OCI-LY1 (cell line): Measurements from ENCODE around the gene ZNF503.

Experiments
- H2AFZ ChIP-seq: fragments of 200-600 bp; sonication (generic), shearing (Covaris generic); 2 replicates; pipeline ENCODE4 v1.6.0; 2014; ENCODE audit warnings: antibody characterized with exemption, mild to moderate bottlenecking, low read length
- H3F3A ChIP-seq: fragments of 200-600 bp; sonication (generic), shearing (Covaris generic); 2 replicates; pipeline ENCODE4 v1.6.0; 2014; ENCODE audit warnings: mild to moderate bottlenecking, antibody characterized with exemption, low read length, moderate library complexity; ENCODE audit not compliant: insufficient read depth
- H3K27ac ChIP-seq: fragments of 200-600 bp; sonication (generic); 2 replicates; pipeline ENCODE4 v1.5.1; 2014; ENCODE audit warnings: low read length, mixed run types, mild to moderate bottlenecking, low read depth; ENCODE audit not compliant: poor library complexity, severe bottlenecking
- H3K27me3 ChIP-seq: fragments of 200-600 bp; sonication (generic); 2 replicates; pipeline ENCODE4 v1.6.0; 2014; ENCODE audit warnings: antibody characterized with exemption, mild to moderate bottlenecking, low read length, moderate library complexity; ENCODE audit not compliant: insufficient read depth
- H3K36me3 ChIP-seq: fragments of 200-600 bp; sonication (generic); 2 replicates; pipeline ENCODE4 v1.6.1; 2014; ENCODE audit warnings: mild to moderate bottlenecking, antibody characterized with exemption, low read length, moderate library complexity, mixed read lengths; ENCODE audit not compliant: insufficient read depth
- H3K4me1 ChIP-seq: fragments of 200-600 bp; sonication (generic); 2 replicates; pipeline ENCODE4 v1.5.1; 2014; ENCODE audit warnings: mild to moderate bottlenecking, low read length, moderate library complexity; ENCODE audit not compliant: insufficient read depth, severe bottlenecking
- H3K4me2 ChIP-seq: fragments of 200-600 bp; sonication (generic), shearing (Covaris generic); 2 replicates; pipeline ENCODE4 v1.6.1; 2014; ENCODE audit warnings: low read length
- H3K4me3 ChIP-seq: fragments of 200-600 bp; sonication (generic); 2 replicates; pipeline ENCODE4 v1.5.1; 2014; ENCODE audit warnings: low read length, low read depth, mild to moderate bottlenecking, mixed read lengths; ENCODE audit not compliant: poor library complexity, severe bottlenecking
- H3K79me2 ChIP-seq: fragments of 200-600 bp; shearing (Covaris generic); 2 replicates; pipeline ENCODE4 v1.6.1; 2016; ENCODE audit warnings: mixed run types, low read length, mixed read lengths; ENCODE audit not compliant: insufficient read depth
- H3K9ac ChIP-seq: fragments of 200-600 bp; sonication (generic), shearing (Covaris generic); 2 replicates; pipeline ENCODE4 v1.6.1; 2014; ENCODE audit warnings: mild to moderate bottlenecking, low read length, mixed read lengths
- H3K9me2 ChIP-seq: fragments of 200-600 bp; sonication (generic), shearing (Covaris generic); 2 replicates; pipeline ENCODE4 v1.6.1; 2014; ENCODE audit warnings: low read depth, mild to moderate bottlenecking, low read length, mixed read lengths
- H3K9me3 ChIP-seq: fragments of 200-600 bp; shearing (Covaris generic); 2 replicates; pipeline ENCODE4 v1.6.1; 2014; ENCODE audit warnings: low read length, mixed read lengths
- H4K20me1 ChIP-seq: fragments of 200-600 bp; sonication (generic), shearing (Covaris generic); 2 replicates; pipeline ENCODE4 v1.6.0; 2016; ENCODE audit warnings: mild to moderate bottlenecking, low read length; ENCODE audit not compliant: insufficient read depth
- EZH2 ChIP-seq: fragments of 200-600 bp; sonication (generic), shearing (Covaris generic); IDR thresholded peaks from 2 replicates; pipeline ENCODE4 v1.8.0; 2017; ENCODE audit warnings: borderline replicate concordance, mixed run types, mild to moderate bottlenecking, antibody characterized with exemption, low read length, moderate library complexity, mixed read lengths
- TF ChIP-seq, protein P1 (sequence below): fragments of 200-600 bp; sonication (generic), shearing (Covaris generic); IDR thresholded peaks from 2 replicates; pipeline ENCODE4 v1.5.1; 2017; ENCODE audit warnings: mild to moderate bottlenecking, antibody characterized with exemption, low read length, moderate library complexity, mixed read lengths

ZNF503 gene

DNA sequence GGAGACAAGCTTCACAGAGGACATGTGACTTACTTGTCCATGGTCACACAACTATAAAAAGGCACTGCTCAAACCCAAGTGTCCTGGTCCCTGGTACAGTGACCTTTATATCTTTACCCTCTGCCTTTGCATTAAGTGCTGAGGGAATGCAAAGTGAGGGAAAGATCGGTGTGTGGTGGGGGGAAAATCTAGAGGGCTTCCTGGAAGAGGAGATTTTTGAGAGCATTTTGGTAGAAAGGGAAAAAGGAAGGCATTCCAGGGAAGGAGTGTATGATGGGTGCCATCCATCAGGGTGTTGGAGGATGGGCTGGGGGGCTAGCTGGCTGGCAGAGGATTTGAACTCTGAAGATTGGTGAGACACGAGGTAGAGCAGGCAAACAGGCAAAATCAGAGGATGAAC is 9.3 kb downstream of the ZNF503 start:
- no peak overlapping the region for H3K4me2 ChIP-seq
- H4K20me1 ChIP-seq, result no peaks in the 10 kb centered on the region
- no peaks in the 10 kb centered on the region for H3F3A ChIP-seq
- no peaks in the 10 kb centered on the region for H3K36me3 ChIP-seq
- no peaks in the 10 kb centered on the region for H3K79me2 ChIP-seq
- H2AFZ ChIP-seq, result no peak overlapping the region
- no peak for TF ChIP-seq EZH2
- TF ChIP-seq, protein P1, sequence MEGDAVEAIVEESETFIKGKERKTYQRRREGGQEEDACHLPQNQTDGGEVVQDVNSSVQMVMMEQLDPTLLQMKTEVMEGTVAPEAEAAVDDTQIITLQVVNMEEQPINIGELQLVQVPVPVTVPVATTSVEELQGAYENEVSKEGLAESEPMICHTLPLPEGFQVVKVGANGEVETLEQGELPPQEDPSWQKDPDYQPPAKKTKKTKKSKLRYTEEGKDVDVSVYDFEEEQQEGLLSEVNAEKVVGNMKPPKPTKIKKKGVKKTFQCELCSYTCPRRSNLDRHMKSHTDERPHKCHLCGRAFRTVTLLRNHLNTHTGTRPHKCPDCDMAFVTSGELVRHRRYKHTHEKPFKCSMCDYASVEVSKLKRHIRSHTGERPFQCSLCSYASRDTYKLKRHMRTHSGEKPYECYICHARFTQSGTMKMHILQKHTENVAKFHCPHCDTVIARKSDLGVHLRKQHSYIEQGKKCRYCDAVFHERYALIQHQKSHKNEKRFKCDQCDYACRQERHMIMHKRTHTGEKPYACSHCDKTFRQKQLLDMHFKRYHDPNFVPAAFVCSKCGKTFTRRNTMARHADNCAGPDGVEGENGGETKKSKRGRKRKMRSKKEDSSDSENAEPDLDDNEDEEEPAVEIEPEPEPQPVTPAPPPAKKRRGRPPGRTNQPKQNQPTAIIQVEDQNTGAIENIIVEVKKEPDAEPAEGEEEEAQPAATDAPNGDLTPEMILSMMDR, result no peak
- no peak overlapping the region for H3K9ac ChIP-seq
- H3K27ac ChIP-seq, result no peak overlapping the region
- no peaks in the 10 kb centered on the region for H3K27me3 ChIP-seq
- H3K4me3 ChIP-seq, result no peak overlapping the region
- H3K4me1 ChIP-seq, result no peaks in the 10 kb centered on the region
- H3K9me2 ChIP-seq, result no peaks in the 10 kb centered on the region
- H3K9me3 ChIP-seq, result no peaks in the 10 kb centered on the region

DNA sequence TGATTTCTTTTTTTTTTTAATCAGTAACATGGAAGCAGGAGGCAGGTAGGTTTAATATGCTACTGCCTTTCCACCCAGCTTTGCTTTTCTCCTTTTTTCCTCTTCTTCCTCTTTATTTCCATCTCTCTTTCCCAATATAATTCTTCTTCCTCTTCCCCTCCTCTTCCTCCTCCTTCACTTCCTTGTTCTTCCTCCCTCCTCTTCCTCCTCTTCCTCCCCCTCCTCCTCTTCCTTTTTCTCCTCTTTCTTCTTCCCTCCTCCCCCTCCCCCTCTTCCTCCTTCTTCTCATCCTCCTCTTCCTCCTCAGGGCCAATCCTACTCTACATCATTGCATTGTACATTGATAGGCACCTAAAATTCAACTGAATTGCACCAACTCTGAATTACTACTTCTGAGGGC is 11.4 kb downstream of the ZNF503 start:
- Histone ChIP-seq H3K4me2 (no peak overlapping the region), H3K9ac (no peak overlapping the region), H3K9me3 (no peaks in the 10 kb centered on the region), H3K4me3 (no peak overlapping the region), H2AFZ (no peak overlapping the region), H3K4me1 (no peaks in the 10 kb centered on the region), H3K27ac (no peak overlapping the region), H4K20me1 (no peaks in the 10 kb centered on the region), H3K36me3 (no peaks in the 10 kb centered on the region), H3K9me2 (no peaks in the 10 kb centered on the region), H3K27me3 (no peaks in the 10 kb centered on the region), H3F3A (no peaks in the 10 kb centered on the region), H3K79me2 (no peaks in the 10 kb centered on the region)
- TF ChIP-seq EZH2, result no peak
- TF ChIP-seq, protein P1, result no peak

DNA sequence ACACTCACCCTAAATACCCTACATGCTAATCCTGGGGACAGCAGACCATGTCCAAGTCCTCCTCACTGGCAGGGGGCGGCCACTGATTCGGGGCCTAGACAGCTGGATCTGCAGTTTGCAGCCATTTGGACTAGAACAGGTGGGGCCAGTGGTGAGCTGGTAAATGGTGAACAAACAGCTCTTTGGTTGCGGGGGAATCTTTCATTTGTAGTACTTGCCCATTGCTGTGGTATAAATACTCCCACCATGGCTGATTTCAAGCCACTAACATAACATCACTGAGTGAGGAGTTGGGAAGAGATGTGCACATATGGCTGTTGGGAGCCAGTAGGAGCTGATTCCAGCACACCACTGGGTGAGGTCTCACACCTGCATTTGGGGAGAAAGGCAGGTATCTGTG is 13.5 kb downstream of the ZNF503 start:
- H3K9ac ChIP-seq, result no peak overlapping the region
- no peaks in the 10 kb centered on the region for H3K79me2 ChIP-seq
- no peaks in the 10 kb centered on the region for H3K27me3 ChIP-seq
- no peak overlapping the region for H3K4me3 ChIP-seq
- TF ChIP-seq, protein P1, result no peak
- TF ChIP-seq EZH2, result no peak
- no peak overlapping the region for H2AFZ ChIP-seq
- no peaks in the 10 kb centered on the region for H3K9me2 ChIP-seq
- H3F3A ChIP-seq, result no peaks in the 10 kb centered on the region
- no peaks in the 10 kb centered on the region for H3K9me3 ChIP-seq
- H4K20me1 ChIP-seq, result no peaks in the 10 kb centered on the region
- no peaks in the 10 kb centered on the region for H3K36me3 ChIP-seq
- no peaks in the 10 kb centered on the region for H3K4me1 ChIP-seq
- no peak overlapping the region for H3K4me2 ChIP-seq
- H3K27ac ChIP-seq, result no peak overlapping the region
